Measurements from ENCODE around the gene DENND1B. TPM values are rescaled to one million over a fixed set of nuclear protein-coding genes. Genes with fewer than 3 reads are reported as not detected.

DENND1B gene
- total RNA-seq, 1 experiment from 2014 or later, result 9.6 TPM

DNA sequence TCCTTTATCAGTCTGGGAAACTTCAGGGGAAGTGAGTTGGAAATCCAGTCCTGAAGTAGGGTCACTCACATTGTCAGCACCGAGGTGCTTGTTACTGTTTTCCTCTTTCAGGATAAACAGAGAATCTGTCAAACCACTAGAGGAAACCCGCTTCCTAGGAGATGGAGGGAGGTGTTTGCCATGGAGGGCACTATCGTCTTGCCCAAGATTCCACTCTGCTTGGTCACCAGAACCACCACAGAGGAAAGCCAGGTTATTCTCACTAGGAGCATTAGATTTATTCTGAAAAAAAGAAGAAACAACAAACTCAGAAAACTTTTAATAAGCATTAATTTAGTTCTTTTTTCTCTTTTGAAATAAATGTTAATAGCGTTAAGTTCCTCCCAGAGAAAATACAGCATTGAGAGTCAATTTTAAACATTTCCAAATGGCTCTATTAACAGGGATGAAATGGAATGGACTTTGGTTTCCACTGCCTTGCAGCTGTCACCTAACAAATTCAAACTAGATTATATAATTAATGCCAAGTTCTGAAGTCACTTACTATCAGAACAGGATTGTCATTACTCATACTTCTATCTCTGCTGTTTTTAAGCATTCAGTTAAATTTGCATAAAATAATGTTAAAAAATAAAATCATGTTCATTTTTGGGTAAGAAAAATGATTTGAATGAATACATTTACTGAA lies 264.4 kb downstream of the DENND1B start (continued):
- TF ChIP-seq EZH2phosphoT487 (IDR thresholded peaks at IDR 0.05; ENCODE audit: borderline replicate concordance), result no peak
- TF ChIP-seq SRF (IDR thresholded peaks at IDR 0.05; ENCODE audit: low read depth), result no peak
- TF ChIP-seq POLR2A (IDR thresholded peaks at IDR 0.05; ENCODE audit: borderline replicate concordance, extremely low read depth, insufficient read depth, insufficient read length), result no peak
- TF ChIP-seq ZFX (IDR thresholded peaks at IDR 0.05), result no peak
- TF ChIP-seq, protein P1, sequence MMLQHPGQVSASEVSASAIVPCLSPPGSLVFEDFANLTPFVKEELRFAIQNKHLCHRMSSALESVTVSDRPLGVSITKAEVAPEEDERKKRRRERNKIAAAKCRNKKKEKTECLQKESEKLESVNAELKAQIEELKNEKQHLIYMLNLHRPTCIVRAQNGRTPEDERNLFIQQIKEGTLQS (IDR thresholded peaks at IDR 0.05), result no peak
- no peak for TF ChIP-seq YY1 (IDR thresholded peaks at IDR 0.05; ENCODE audit: extremely low read depth, insufficient replicate concordance, low read depth, low read length)

DNA sequence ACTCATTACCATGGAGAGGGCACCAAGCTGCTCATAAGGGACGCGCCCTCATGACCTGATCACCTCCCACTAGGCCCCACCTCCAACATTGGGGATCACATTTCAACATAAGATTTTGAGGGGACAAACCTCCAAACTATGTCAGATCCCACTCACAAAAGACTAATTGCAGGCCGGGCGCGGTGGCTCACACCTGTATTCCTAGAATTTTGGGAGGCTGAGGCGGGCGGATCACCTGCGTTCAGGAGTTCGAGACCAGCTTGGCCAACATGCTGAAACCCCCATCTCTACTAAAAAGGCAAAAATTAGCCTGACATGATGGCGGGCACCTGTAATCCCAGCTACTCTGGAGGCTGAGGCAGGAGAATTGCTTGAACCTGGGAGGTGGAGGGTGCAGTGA lies 278.6 kb downstream of the DENND1B start:
- Histone ChIP-seq H3K4me3 (replicated peaks in 1 of 2; ENCODE audit: low read depth in 1 of 2, low read length in 2 of 2) (no peak overlapping the region), H4K20me1 (ENCODE audit: insufficient read depth) (no peaks in the 10 kb centered on the region), H3K4me1 (ENCODE audit: control insufficient read depth in 1 of 2, insufficient read depth in 2 of 2, low read length in 2 of 2) (no peaks in the 10 kb centered on the region), H3K79me2 (ENCODE audit: insufficient read depth, low read length) (no peaks in the 10 kb centered on the region), H3K27me3 (ENCODE audit: insufficient read depth, low read length) (no peaks in the 10 kb centered on the region), H2AFZ (ENCODE audit: low read depth, low read length, poor library complexity, severe bottlenecking) (no peak overlapping the region), H3K27ac (ENCODE audit: low read depth, low read length) (no peak overlapping the region), H3K36me3 (ENCODE audit: control insufficient read depth in 1 of 2, insufficient read depth in 2 of 2, low read length in 2 of 2) (no peaks in the 10 kb centered on the region), H3K9me2 (ENCODE audit: insufficient read depth) (no peaks in the 10 kb centered on the region), H3K9me3 (ENCODE audit: control insufficient read depth in 1 of 2, insufficient read depth in 1 of 2, low read depth in 1 of 2, low read length in 2 of 2) (no peaks in the 10 kb centered on the region), H3K4me2 (ENCODE audit: low read length) (no peak overlapping the region), H3K9ac (ENCODE audit: low read length) (no peak overlapping the region)
- DNase-seq (ENCODE audit: low read depth, low spot score) (no peak), ATAC-seq (no peak)
- CTCF ChIA-PET, result no interaction called here
- TF ChIP-seq CEBPB (IDR thresholded peaks at IDR 0.05; ENCODE audit: low read depth) (no peak), YY1 (IDR thresholded peaks at IDR 0.05; ENCODE audit: extremely low read depth, insufficient replicate concordance, low read depth, low read length) (no peak), EZH2 (IDR thresholded peaks at IDR 0.05) (no peak), ZNF274 (IDR thresholded peaks at IDR 0.05; ENCODE audit: low read depth, low read length) (no peak), ELF1 (IDR thresholded peaks at IDR 0.05; ENCODE audit: borderline replicate concordance, low read depth) (no peak), POLR2A (IDR thresholded peaks at IDR 0.05; ENCODE audit: borderline replicate concordance, extremely low read depth, insufficient read depth, insufficient read length) (no peak), RAD21 (IDR thresholded peaks at IDR 0.05; ENCODE audit: low read depth) (no peak)
- TF ChIP-seq, protein P1 (IDR thresholded peaks at IDR 0.05), result no peak
- TF ChIP-seq, protein P2, sequence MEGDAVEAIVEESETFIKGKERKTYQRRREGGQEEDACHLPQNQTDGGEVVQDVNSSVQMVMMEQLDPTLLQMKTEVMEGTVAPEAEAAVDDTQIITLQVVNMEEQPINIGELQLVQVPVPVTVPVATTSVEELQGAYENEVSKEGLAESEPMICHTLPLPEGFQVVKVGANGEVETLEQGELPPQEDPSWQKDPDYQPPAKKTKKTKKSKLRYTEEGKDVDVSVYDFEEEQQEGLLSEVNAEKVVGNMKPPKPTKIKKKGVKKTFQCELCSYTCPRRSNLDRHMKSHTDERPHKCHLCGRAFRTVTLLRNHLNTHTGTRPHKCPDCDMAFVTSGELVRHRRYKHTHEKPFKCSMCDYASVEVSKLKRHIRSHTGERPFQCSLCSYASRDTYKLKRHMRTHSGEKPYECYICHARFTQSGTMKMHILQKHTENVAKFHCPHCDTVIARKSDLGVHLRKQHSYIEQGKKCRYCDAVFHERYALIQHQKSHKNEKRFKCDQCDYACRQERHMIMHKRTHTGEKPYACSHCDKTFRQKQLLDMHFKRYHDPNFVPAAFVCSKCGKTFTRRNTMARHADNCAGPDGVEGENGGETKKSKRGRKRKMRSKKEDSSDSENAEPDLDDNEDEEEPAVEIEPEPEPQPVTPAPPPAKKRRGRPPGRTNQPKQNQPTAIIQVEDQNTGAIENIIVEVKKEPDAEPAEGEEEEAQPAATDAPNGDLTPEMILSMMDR (IDR thresholded peaks at IDR 0.05 in 2 of 3, conservative IDR thresholded peaks at IDR 0.05 in 1 of 3; ENCODE audit: borderline replicate concordance in 1 of 3, insufficient read depth in 1 of 3, low read depth in 2 of 3, low read length in 2 of 3), result no peak
- TF ChIP-seq, protein P3, sequence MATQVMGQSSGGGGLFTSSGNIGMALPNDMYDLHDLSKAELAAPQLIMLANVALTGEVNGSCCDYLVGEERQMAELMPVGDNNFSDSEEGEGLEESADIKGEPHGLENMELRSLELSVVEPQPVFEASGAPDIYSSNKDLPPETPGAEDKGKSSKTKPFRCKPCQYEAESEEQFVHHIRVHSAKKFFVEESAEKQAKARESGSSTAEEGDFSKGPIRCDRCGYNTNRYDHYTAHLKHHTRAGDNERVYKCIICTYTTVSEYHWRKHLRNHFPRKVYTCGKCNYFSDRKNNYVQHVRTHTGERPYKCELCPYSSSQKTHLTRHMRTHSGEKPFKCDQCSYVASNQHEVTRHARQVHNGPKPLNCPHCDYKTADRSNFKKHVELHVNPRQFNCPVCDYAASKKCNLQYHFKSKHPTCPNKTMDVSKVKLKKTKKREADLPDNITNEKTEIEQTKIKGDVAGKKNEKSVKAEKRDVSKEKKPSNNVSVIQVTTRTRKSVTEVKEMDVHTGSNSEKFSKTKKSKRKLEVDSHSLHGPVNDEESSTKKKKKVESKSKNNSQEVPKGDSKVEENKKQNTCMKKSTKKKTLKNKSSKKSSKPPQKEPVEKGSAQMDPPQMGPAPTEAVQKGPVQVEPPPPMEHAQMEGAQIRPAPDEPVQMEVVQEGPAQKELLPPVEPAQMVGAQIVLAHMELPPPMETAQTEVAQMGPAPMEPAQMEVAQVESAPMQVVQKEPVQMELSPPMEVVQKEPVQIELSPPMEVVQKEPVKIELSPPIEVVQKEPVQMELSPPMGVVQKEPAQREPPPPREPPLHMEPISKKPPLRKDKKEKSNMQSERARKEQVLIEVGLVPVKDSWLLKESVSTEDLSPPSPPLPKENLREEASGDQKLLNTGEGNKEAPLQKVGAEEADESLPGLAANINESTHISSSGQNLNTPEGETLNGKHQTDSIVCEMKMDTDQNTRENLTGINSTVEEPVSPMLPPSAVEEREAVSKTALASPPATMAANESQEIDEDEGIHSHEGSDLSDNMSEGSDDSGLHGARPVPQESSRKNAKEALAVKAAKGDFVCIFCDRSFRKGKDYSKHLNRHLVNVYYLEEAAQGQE (IDR thresholded peaks at IDR 0.05; ENCODE audit: low read depth), result no peak
- BruUV-seq (replicated peaks), result no TSS peak
- intact Hi-C loops (cut with micrococcal nuclease), result no loop called here
- RAD21 ChIA-PET (ENCODE audit: low non-redundant PET in 1 of 2, low total read pairs in 2 of 2, uncharacterized antibody in 2 of 2, unreplicated experiment in 2 of 2), result no interaction called here
- POLR2A ChIA-PET, result no interaction called here

Measured in HCT116 (cell line).